Measurements from ENCODE around the gene ZBTB46. TPM values are rescaled to one million over a fixed set of nuclear protein-coding genes. Genes with fewer than 3 reads are reported as not detected.

The ZBTB46 gene
- total RNA-seq, 1 experiment from 2014 or later: 10.7 TPM

DNA sequence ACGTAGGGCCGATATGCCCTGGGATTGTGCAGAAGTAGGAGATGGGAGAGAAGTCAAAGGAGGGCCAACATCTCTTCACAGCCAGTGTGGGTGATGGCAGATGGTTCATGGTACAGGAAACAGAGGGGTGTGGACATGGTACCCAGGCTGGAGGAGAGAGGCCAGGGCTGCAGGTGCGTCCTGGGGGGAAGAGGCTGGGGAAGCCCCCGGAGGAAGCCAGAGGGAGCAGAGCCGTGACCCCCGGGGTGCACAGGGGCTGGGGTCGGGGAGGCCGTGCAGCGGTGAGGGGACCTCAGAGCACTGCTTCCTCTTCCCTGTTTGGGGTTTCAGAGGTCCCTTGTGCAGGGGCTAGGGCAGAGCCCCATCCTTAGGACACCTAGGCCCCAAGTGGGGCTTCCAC is 11.2 kb upstream of the ZBTB46 start:
- TF ChIP-seq EZH2 (IDR thresholded peaks at IDR 0.05) (no peak), SP1 (IDR thresholded peaks at IDR 0.05; ENCODE audit: low read depth) (no peak), EGR1 (IDR thresholded peaks at IDR 0.05; ENCODE audit: low read depth) (no peak), JUND (IDR thresholded peaks at IDR 0.05) (no peak), SIN3A (IDR thresholded peaks at IDR 0.05; ENCODE audit: low read depth) (no peak), ELF1 (IDR thresholded peaks at IDR 0.05; ENCODE audit: borderline replicate concordance, low read depth) (no peak), FOSL1 (IDR thresholded peaks at IDR 0.05; ENCODE audit: low read depth) (no peak), ZFX (IDR thresholded peaks at IDR 0.05) (no peak), ZBTB33 (IDR thresholded peaks at IDR 0.05; ENCODE audit: extremely low read depth, insufficient replicate concordance, low read length) (no peak), SRF (IDR thresholded peaks at IDR 0.05; ENCODE audit: low read depth) (no peak), POLR2A (IDR thresholded peaks at IDR 0.05; ENCODE audit: borderline replicate concordance, extremely low read depth, insufficient read depth, insufficient read length) (no peak), TCF7L2 (IDR thresholded peaks at IDR 0.05; ENCODE audit: borderline replicate concordance, extremely low read depth, insufficient read depth, insufficient read length) (no peak), CEBPB (IDR thresholded peaks at IDR 0.05; ENCODE audit: low read depth) (no peak), RAD21 (IDR thresholded peaks at IDR 0.05; ENCODE audit: low read depth) (no peak), CBX3 (IDR thresholded peaks at IDR 0.05; ENCODE audit: low read depth) (no peak)
- TF ChIP-seq, protein P1, sequence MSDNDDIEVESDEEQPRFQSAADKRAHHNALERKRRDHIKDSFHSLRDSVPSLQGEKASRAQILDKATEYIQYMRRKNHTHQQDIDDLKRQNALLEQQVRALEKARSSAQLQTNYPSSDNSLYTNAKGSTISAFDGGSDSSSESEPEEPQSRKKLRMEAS (IDR thresholded peaks at IDR 0.05): no peak
- TF ChIP-seq, protein P2, sequence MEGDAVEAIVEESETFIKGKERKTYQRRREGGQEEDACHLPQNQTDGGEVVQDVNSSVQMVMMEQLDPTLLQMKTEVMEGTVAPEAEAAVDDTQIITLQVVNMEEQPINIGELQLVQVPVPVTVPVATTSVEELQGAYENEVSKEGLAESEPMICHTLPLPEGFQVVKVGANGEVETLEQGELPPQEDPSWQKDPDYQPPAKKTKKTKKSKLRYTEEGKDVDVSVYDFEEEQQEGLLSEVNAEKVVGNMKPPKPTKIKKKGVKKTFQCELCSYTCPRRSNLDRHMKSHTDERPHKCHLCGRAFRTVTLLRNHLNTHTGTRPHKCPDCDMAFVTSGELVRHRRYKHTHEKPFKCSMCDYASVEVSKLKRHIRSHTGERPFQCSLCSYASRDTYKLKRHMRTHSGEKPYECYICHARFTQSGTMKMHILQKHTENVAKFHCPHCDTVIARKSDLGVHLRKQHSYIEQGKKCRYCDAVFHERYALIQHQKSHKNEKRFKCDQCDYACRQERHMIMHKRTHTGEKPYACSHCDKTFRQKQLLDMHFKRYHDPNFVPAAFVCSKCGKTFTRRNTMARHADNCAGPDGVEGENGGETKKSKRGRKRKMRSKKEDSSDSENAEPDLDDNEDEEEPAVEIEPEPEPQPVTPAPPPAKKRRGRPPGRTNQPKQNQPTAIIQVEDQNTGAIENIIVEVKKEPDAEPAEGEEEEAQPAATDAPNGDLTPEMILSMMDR (IDR thresholded peaks at IDR 0.05 in 2 of 3, conservative IDR thresholded peaks at IDR 0.05 in 1 of 3; ENCODE audit: borderline replicate concordance in 1 of 3, insufficient read depth in 1 of 3, low read depth in 2 of 3, low read length in 2 of 3): no peak
- BruUV-seq (replicated peaks): no TSS peak

More for the DNA sequence above, 11.2 kb upstream of the ZBTB46 start:
- H3K27me3 ChIP-seq (ENCODE audit: insufficient read depth, low read length): no peaks in the 10 kb centered on the region
- no peaks in the 10 kb centered on the region for H3K36me3 ChIP-seq (ENCODE audit: control insufficient read depth in 1 of 2, insufficient read depth in 2 of 2, low read length in 2 of 2)
- peaks cover 22 to 25% of the 10 kb centered on the region in 2 experiments for H3K4me1 ChIP-seq (ENCODE audit: control insufficient read depth in 1 of 2, insufficient read depth in 2 of 2, low read length in 2 of 2)
- ChIA-PET POLR2A (interaction anchor here (0.6 kb wide), 1 partner anchor 268 kb away, joined by 3 read pairs; the partner anchor contains the start of gene HELZ2), CTCF (no interaction called here), RAD21 (ENCODE audit: low non-redundant PET in 1 of 2, low total read pairs in 2 of 2, uncharacterized antibody in 2 of 2, unreplicated experiment in 2 of 2) (no interaction called here)
- no peak overlapping the region for H2AFZ ChIP-seq (ENCODE audit: low read depth, low read length, poor library complexity, severe bottlenecking)
- intact Hi-C loops (cut with micrococcal nuclease): no loop called here
- H3K9ac ChIP-seq (ENCODE audit: low read length): no peak overlapping the region
- H4K20me1 ChIP-seq (ENCODE audit: insufficient read depth): no peaks in the 10 kb centered on the region
- H3K9me2 ChIP-seq (ENCODE audit: insufficient read depth): no peaks in the 10 kb centered on the region
- no peaks in the 10 kb centered on the region for H3K79me2 ChIP-seq (ENCODE audit: insufficient read depth, low read length)
- ATAC-seq (no peak), DNase-seq (ENCODE audit: low read depth, low spot score) (no peak)
- H3K4me3 ChIP-seq (replicated peaks in 1 of 2; ENCODE audit: low read depth in 1 of 2, low read length in 2 of 2): no peak overlapping the region
- H3K9me3 ChIP-seq (ENCODE audit: control insufficient read depth in 1 of 2, insufficient read depth in 1 of 2, low read depth in 1 of 2, low read length in 2 of 2): no peaks in the 10 kb centered on the region
- H3K27ac ChIP-seq (ENCODE audit: low read depth, low read length): no peak overlapping the region
- H3K4me2 ChIP-seq (ENCODE audit: low read length): no peak overlapping the region

Measured in HCT116 (cell line).